Adrenal gland (tissue), 12 donors: Measurements from ENCODE around the gene RGS3. TPM values are rescaled to one million over a fixed set of nuclear protein-coding genes. Genes with fewer than 3 reads are reported as not detected.

Source experiments
- DNase-seq, 7 donors: peaks; one replicate each; pipeline ENCODE4 v3.0.0-alpha.2; 2019 to 2020
- H3K27ac ChIP-seq, 5 donors: fragments of 200-600 bp; sonication (generic) in 4 of 5; 1 replicate in 3 of 5; 2 replicates in 2 of 5; pipeline versions ENCODE4 v1.5.1 to v1.8.0; 2016 to 2020; ENCODE audit warnings: mild to moderate bottlenecking in 1 of 5
- H3K27me3 ChIP-seq: fragments of 200-600 bp; 2 replicates; pipeline ENCODE4 v1.8.0; 2021
- H3K36me3 ChIP-seq, 2 donors: fragments of 200-600 bp; replicated peaks in 1 of 2; 1 replicate in 1 of 2; 2 replicates in 1 of 2; pipeline versions ENCODE4 v1.5.1 to v1.8.0; 2018 to 2022
- H3K4me1 ChIP-seq, 2 donors: fragments of 200-600 bp; replicated peaks in 1 of 2; 1 replicate in 1 of 2; 2 replicates in 1 of 2; pipeline versions ENCODE4 v1.5.1 to v1.8.0; 2018 to 2021
- H3K4me3 ChIP-seq, 4 donors: fragments of 200-600 bp; sonication (generic) in 3 of 4; one replicate each; pipeline ENCODE4 v1.5.1; 2016 to 2018
- H3K9me3 ChIP-seq, 3 donors: fragments of 200-600 bp; sonication (generic) in 1 of 3; replicated peaks in 1 of 3; 1 replicate in 2 of 3; 2 replicates in 1 of 3; pipeline versions ENCODE4 v1.5.1 to v1.8.0; 2016 to 2021
- CTCF ChIP-seq, 6 experiments: fragments of 450-650 bp in 4 of 6; fragments of 200-600 bp in 2 of 6; sonication (generic) in 1 of 6; IDR thresholded peaks; 1 replicate in 5 of 6; 2 replicates in 1 of 6; pipeline versions ENCODE4 v1.5.1 to v1.8.0; 2016 to 2021; ENCODE audit warnings: antibody characterized with exemption in 6 of 6, mild to moderate bottlenecking in 2 of 6, moderate library complexity in 1 of 6
- POLR2A ChIP-seq, 2 donors: fragments of 450-650 bp; IDR thresholded peaks; one replicate each; pipeline ENCODE4 v1.6.1; 2017; ENCODE audit warnings: antibody characterized with exemption in 2 of 2, mild to moderate bottlenecking in 2 of 2, moderate library complexity in 1 of 2
- WGBS, 4 donors: extraction: QIAGEN DNeasy Blood & Tissue Kit in 2 of 4; methylation state at CpG; one replicate each; pipeline versions ENCODE4 v1.1.5 to v1.1.7; 2013 to 2017; 5-methylcytosine and 5-hydroxymethylcytosine counted together
- intact Hi-C, 2 donors: fragments of 100-400 bp; cut with DNase I; formaldehyde crosslinking; loops; one replicate each; pipeline versions ENCODE4 v1.14.1 to v1.15.0; 2022 to 2023
- polyA plus RNA-seq, 3 donors: library from polyadenylated mRNA; stranded (reverse); fragments of 200-250 nt in 2 of 3; fragments of 350-450 nt in 1 of 3; fragmentation: Illumina TruSeq in 1 of 3; extraction: RNeasy Lipid Tissue Mini Kit (QIAGEN cat#74804) in 1 of 3; gene quantifications; one replicate each; pipeline ENCODE4 v1.2.3, GENCODE V29; 2013 to 2014
- total RNA-seq, 9 donors: library from RNA; depleted of rRNA in 4 of 9; stranded (reverse); fragments of >200 nt in 4 of 9; fragments of 120-200 nt in 1 of 9; fragmentation: NEBNext Ultra II Directional in 1 of 9; extraction: Animal tissue kit (Norgen Biotek cat#: 25700) in 1 of 9; gene quantifications; one replicate each; pipeline versions ENCODE4 v1.1.0 to v1.2.4, GENCODE V29; 2013 to 2023
- donor health status: healthy with polysubstance abuse.
- donor health status: Bipolar disorder and iron deficiency.
- donor health status: DM: yes; HTN: yes; CAD: no.
- donor health status: DM: no; HTN: no; CAD: no.
- donor health status: DM: no; HTN: no; CAD: no.
- donor health status: DM: yes; HTN: yes; CAD: no.

RGS3 gene
- total and polyA plus RNA-seq, 12 donors: 34.5 to 126 (median 65.6) TPM

- H3K9me3 ChIP-seq: no peaks in the 10 kb centered on the region
- H3K27me3 ChIP-seq: no peaks in the 10 kb centered on the region
- intact Hi-C loops: no loop called here
- no peak for TF ChIP-seq POLR2A (IDR thresholded peaks at IDR 0.05)
- TF ChIP-seq CTCF (IDR thresholded peaks at IDR 0.05): no peak
- peak in 1 of 7 donors; percentile 6 for DNase-seq
- H3K36me3 ChIP-seq: no peaks in the 10 kb centered on the region
- H3K27ac ChIP-seq: no peak overlapping the region
- H3K4me1 ChIP-seq: peaks cover 0 to 6% of the 10 kb centered on the region in 2 donors
- WGBS, 4 donors: 76 to 84% (median 83%) methylated on average over 7 of the region's 7 CpGs
- H3K4me3 ChIP-seq: no peak overlapping the region
Observed at GRCh38 chr9:113646491-113646890, 183.0 kb downstream of the RGS3 start.

Other genes starting within 250 kb of the RGS3 start
- gene FKBP15, start 242.4 kb upstream of the RGS3 start, total RNA-seq: 10 to 100 TPM; 22.2 to 38.1 (median 29.0) TPM
- 10 to 100 TPM; 14.1 to 30.2 (median 16.0) TPM for gene FKBP15, start 242.4 kb upstream of the RGS3 start, polyA plus RNA-seq
- gene SLC31A1, start 242.2 kb upstream of the RGS3 start, total RNA-seq: 10 to 100 TPM; 19.8 to 99.5 (median 32.3) TPM
- gene SLC31A1, start 242.2 kb upstream of the RGS3 start, polyA plus RNA-seq: 100 to 1,000 TPM in 1 of 3 donors, 10 to 100 TPM in 2; 10.2 to 105 (median 16.3) TPM
- gene CDC26, start 188.2 kb upstream of the RGS3 start, total RNA-seq: 10 to 100 TPM; 25.7 to 44.7 (median 28.7) TPM
- 10 to 100 TPM; 26.7 to 63.7 (median 29.8) TPM for gene CDC26, start 188.2 kb upstream of the RGS3 start, polyA plus RNA-seq
- gene PRPF4, start 188.1 kb upstream of the RGS3 start, total RNA-seq: 10 to 100 TPM; 14.3 to 46.3 (median 23.1) TPM
- gene PRPF4, start 188.1 kb upstream of the RGS3 start, polyA plus RNA-seq: 10 to 100 TPM in 2 of 3 donors, 1 to 10 TPM in 1; 9.6 to 37.9 (median 11.7) TPM
- gene RNF183, start 160.4 kb upstream of the RGS3 start, total RNA-seq: under 1 TPM in 1 of 9 donors, not detected in 8; 0.11 TPM
- under 1 TPM; 0.24 to 0.48 (median 0.29) TPM for gene RNF183, start 160.4 kb upstream of the RGS3 start, polyA plus RNA-seq
- gene WDR31, start 123.5 kb upstream of the RGS3 start, total RNA-seq: 10 to 100 TPM in 2 of 9 donors, 1 to 10 TPM in 7; 3.1 to 16.5 (median 7.0) TPM
- gene WDR31, start 123.5 kb upstream of the RGS3 start, polyA plus RNA-seq: 10 to 100 TPM in 1 of 3 donors, 1 to 10 TPM in 2; 5.8 to 12.0 (median 9.3) TPM
- gene BSPRY, start 114.2 kb upstream of the RGS3 start, total RNA-seq: 10 to 100 TPM in 2 of 9 donors, 1 to 10 TPM in 6, under 1 TPM in 1; 0.89 to 18.6 (median 5.2) TPM
- gene BSPRY, start 114.2 kb upstream of the RGS3 start, polyA plus RNA-seq: 1 to 10 TPM; 1.4 to 3.2 (median 1.5) TPM
- gene HDHD3, start 86.7 kb upstream of the RGS3 start, total RNA-seq: 100 to 1,000 TPM; 117 to 343 (median 208) TPM
- gene HDHD3, start 86.7 kb upstream of the RGS3 start, polyA plus RNA-seq: 100 to 1,000 TPM in 2 of 3 donors, 10 to 100 TPM in 1; 89.1 to 300 (median 180) TPM
- gene ALAD, start 62.4 kb upstream of the RGS3 start, total RNA-seq: 100 to 1,000 TPM in 8 of 9 donors, 10 to 100 TPM in 1; 49.2 to 348 (median 242) TPM
- 100 to 1,000 TPM; 112 to 244 (median 150) TPM for gene ALAD, start 62.4 kb upstream of the RGS3 start, polyA plus RNA-seq
- gene POLE3, start 53.1 kb upstream of the RGS3 start, total RNA-seq: 10 to 100 TPM; 40.2 to 73.5 (median 43.5) TPM
- gene POLE3, start 53.1 kb upstream of the RGS3 start, polyA plus RNA-seq: 10 to 100 TPM; 14.9 to 79.1 (median 23.6) TPM
- 1 to 10 TPM in 4 of 9 donors, under 1 TPM in 5; 0.65 to 2.3 (median 0.83) TPM for gene C9orf43, start 53.0 kb upstream of the RGS3 start, total RNA-seq
- gene C9orf43, start 53.0 kb upstream of the RGS3 start, polyA plus RNA-seq: 1 to 10 TPM; 1.8 to 5.1 (median 3.1) TPM